ENCODE measurements around the gene PRIMA1.

DNA sequence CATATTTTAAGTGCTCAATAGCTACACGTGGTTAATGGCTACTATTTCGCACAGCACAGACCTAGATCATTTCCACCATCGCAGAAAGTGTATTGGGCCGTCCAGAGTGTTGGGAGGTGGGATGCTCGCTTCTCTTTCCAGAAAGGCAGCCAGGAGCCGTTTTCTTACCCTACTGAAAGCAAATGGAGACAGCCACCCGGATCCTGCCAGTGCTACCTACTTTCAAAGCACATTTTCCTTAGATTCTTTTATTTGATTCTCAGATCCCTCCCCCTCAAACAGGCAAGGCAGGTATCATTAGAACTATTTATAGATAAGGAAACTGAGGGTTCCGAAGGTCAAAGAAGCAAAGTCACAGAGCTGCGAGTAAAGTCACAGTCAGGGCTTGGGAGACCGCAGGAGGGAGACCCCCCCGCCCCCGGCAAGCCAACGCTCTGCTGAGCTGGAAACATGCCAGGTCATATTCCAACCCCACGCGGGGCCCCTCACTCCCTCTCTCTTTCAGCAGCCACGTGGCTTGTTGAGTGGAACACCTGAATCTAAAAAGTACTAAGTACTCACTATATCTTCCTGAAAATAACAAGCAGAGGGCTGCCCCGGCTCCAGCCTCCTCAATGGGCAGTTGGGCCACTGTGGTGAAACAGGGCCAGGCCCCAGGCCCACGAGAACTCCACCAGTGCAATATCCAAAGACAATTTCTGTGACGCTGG, 36.2 kb downstream of the PRIMA1 start:
- TF ChIP-seq, protein P1, sequence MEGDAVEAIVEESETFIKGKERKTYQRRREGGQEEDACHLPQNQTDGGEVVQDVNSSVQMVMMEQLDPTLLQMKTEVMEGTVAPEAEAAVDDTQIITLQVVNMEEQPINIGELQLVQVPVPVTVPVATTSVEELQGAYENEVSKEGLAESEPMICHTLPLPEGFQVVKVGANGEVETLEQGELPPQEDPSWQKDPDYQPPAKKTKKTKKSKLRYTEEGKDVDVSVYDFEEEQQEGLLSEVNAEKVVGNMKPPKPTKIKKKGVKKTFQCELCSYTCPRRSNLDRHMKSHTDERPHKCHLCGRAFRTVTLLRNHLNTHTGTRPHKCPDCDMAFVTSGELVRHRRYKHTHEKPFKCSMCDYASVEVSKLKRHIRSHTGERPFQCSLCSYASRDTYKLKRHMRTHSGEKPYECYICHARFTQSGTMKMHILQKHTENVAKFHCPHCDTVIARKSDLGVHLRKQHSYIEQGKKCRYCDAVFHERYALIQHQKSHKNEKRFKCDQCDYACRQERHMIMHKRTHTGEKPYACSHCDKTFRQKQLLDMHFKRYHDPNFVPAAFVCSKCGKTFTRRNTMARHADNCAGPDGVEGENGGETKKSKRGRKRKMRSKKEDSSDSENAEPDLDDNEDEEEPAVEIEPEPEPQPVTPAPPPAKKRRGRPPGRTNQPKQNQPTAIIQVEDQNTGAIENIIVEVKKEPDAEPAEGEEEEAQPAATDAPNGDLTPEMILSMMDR (IDR thresholded peaks at IDR 0.05) = no peak
- TF ChIP-seq POLR2A (IDR thresholded peaks at IDR 0.05) = no peak

Measured in esophagus squamous epithelium (tissue), 4 donors.